Activated naive CD8-positive, alpha-beta T cell treated with anti-CD3 and anti-CD28 coated beads for 36 hours (primary cell): ENCODE results near the gene SHBG. TPM values are rescaled to one million over a fixed set of nuclear protein-coding genes. Genes with fewer than 3 reads are reported as not detected.

ENCODE experiments used
- total RNA-seq, 2 experiments: library from RNA; stranded (reverse); gene quantifications; one replicate each; pipeline ENCODE4 v1.2.3, GENCODE V29; 2021

The SHBG gene
- total RNA-seq, 2 experiments from 2014 or later = not detected

Other genes starting within 250 kb of the SHBG start
- 1 to 10 TPM; 4.3 to 5.0 TPM for gene TNK1, start 249.0 kb upstream of the SHBG start, total RNA-seq
- gene PLSCR3, start 235.6 kb upstream of the SHBG start, total RNA-seq = 10 to 100 TPM; 63.0 to 66.8 TPM
- 10 to 100 TPM; 42.7 to 44.3 TPM for gene TMEM256, start 226.0 kb upstream of the SHBG start, total RNA-seq
- 1 to 10 TPM; 8.8 to 9.3 TPM for gene NLGN2, start 222.3 kb upstream of the SHBG start, total RNA-seq
- gene SPEM1, start 209.8 kb upstream of the SHBG start, total RNA-seq = not detected
- not detected for gene SPEM2, start 204.5 kb upstream of the SHBG start, total RNA-seq
- gene SPEM3, start 201.3 kb upstream of the SHBG start, total RNA-seq = not detected
- 10 to 100 TPM; 10.4 TPM for gene TMEM102, start 194.7 kb upstream of the SHBG start, total RNA-seq
- 1 to 10 TPM; 7.6 to 9.2 TPM for gene FGF11, start 190.6 kb upstream of the SHBG start, total RNA-seq
- 10 to 100 TPM; 10.6 to 11.3 TPM for gene CHRNB1, start 185.1 kb upstream of the SHBG start, total RNA-seq
- 10 to 100 TPM; 16.7 TPM for gene ZBTB4, start 150.5 kb upstream of the SHBG start, total RNA-seq
- not detected for gene SLC35G6, start 148.7 kb upstream of the SHBG start, total RNA-seq
- 100 to 1,000 TPM; 198 to 200 TPM for gene POLR2A, start 145.8 kb upstream of the SHBG start, total RNA-seq
- gene TNFSF12, start 81.1 kb upstream of the SHBG start, total RNA-seq = 10 to 100 TPM; 11.6 to 15.1 TPM
- gene TNFSF13, start 71.4 kb upstream of the SHBG start, total RNA-seq = 1 to 10 TPM; 6.3 to 7.3 TPM
- 100 to 1,000 TPM in 1 of 2 experiments, 10 to 100 TPM in 1; 96.5 to 100 TPM for gene SENP3, start 68.2 kb upstream of the SHBG start, total RNA-seq
- 1 to 10 TPM; 6.6 to 6.7 TPM for gene CD68, start 50.5 kb upstream of the SHBG start, total RNA-seq
- gene MPDU1, start 46.3 kb upstream of the SHBG start, total RNA-seq = 10 to 100 TPM; 72.8 to 77.2 TPM
- under 1 TPM; 0.28 to 0.35 TPM for gene SOX15, start 40.0 kb upstream of the SHBG start, total RNA-seq
- 10 to 100 TPM; 35.5 to 37.0 TPM for gene FXR2, start 15.2 kb upstream of the SHBG start, total RNA-seq
- gene SAT2, start 2.3 kb upstream of the SHBG start, total RNA-seq = 10 to 100 TPM; 15.4 to 15.5 TPM
- gene ATP1B2, start 20.8 kb downstream of the SHBG start, total RNA-seq = under 1 TPM in 1 of 2 experiments, not detected in 1; 0.10 TPM
- gene TP53, start 57.4 kb downstream of the SHBG start, total RNA-seq = 100 to 1,000 TPM; 137 to 142 TPM
- gene WRAP53, start 58.3 kb downstream of the SHBG start, total RNA-seq = 10 to 100 TPM; 22.8 to 27.4 TPM
- not detected for gene EFNB3, start 75.1 kb downstream of the SHBG start, total RNA-seq
- under 1 TPM; 0.04 to 0.14 TPM for gene DNAH2, start 87.6 kb downstream of the SHBG start, total RNA-seq
- gene KDM6B, start 204.1 kb downstream of the SHBG start, total RNA-seq = 10 to 100 TPM; 44.5 to 47.6 TPM
- gene TMEM88, start 224.9 kb downstream of the SHBG start, total RNA-seq = 1 to 10 TPM; 4.2 to 4.8 TPM
- gene NAA38, start 227.4 kb downstream of the SHBG start, total RNA-seq = 10 to 100 TPM; 65.2 to 66.6 TPM
- 10 to 100 TPM; 18.6 to 20.1 TPM for gene CYB5D1, start 227.9 kb downstream of the SHBG start, total RNA-seq